Prostate gland (tissue), 2 donors: ENCODE data around the gene MAP7D3. TPM values are rescaled to one million over a fixed set of nuclear protein-coding genes. Genes with fewer than 3 reads are reported as not detected.

Experiments
- DNase-seq: peaks from one replicate; pipeline ENCODE4 v3.0.0-alpha.2; 2019; ENCODE audit warnings: low spot score
- H3K27ac ChIP-seq, 2 donors: fragments of 200-600 bp; sonication (generic); 2 replicates each; pipeline ENCODE4 v1.5.1; 2017 to 2019
- H3K27me3 ChIP-seq: fragments of 200-600 bp; sonication (generic); replicated peaks from 2 replicates; pipeline ENCODE4 v1.5.1; 2019; ENCODE audit not compliant: insufficient read depth
- H3K36me3 ChIP-seq, 2 donors: fragments of 200-600 bp; sonication (generic); 1 replicate in 1 of 2; 2 replicates in 1 of 2; pipeline versions ENCODE4 v1.5.1 to v1.8.1; 2017 to 2019
- H3K4me1 ChIP-seq: fragments of 200-600 bp; sonication (generic); replicated peaks from 2 replicates; pipeline ENCODE4 v1.5.1; 2019
- H3K4me3 ChIP-seq, 2 donors: fragments of 200-600 bp; sonication (generic); 2 replicates each; pipeline ENCODE4 v1.5.1; 2017 to 2019
- H3K9me3 ChIP-seq: fragments of 200-600 bp; sonication (generic); 2 replicates; pipeline ENCODE4 v1.5.1; 2017
- POLR2A ChIP-seq: fragments of 450-650 bp; IDR thresholded peaks from one replicate; pipeline ENCODE4 v1.6.1; 2016; ENCODE audit warnings: antibody characterized with exemption, mild to moderate bottlenecking
- POLR2AphosphoS5 ChIP-seq: sonication (generic); formaldehyde crosslinking; IDR thresholded peaks from one replicate; pipeline ENCODE4 v1.6.1; 2017; ENCODE audit warnings: antibody characterized with exemption
- WGBS: methylation state at CpG from one replicate; pipeline ENCODE4 v1.1.5; 2018; 5-methylcytosine and 5-hydroxymethylcytosine counted together
- intact Hi-C: fragments of 100-400 bp; cut with DNase I; formaldehyde crosslinking; loops from one replicate; pipeline ENCODE4 v1.14.2; 2022
- total RNA-seq, 2 donors: library from RNA; depleted of rRNA; stranded (reverse); fragments of >200 nt; gene quantifications; one replicate each; pipeline ENCODE4 v1.1.0, GENCODE V29; 2016
- TF ChIP-seq, protein P1 (sequence below), 4 experiments: fragments of 200-600 bp in 2 of 4; fragments of 450-650 bp in 2 of 4; sonication (generic) in 2 of 4; IDR thresholded peaks; 1 replicate in 3 of 4; 2 replicates in 1 of 4; pipeline ENCODE4 v1.5.1; 2016 to 2019; ENCODE audit warnings: antibody characterized with exemption in 4 of 4, mild to moderate bottlenecking in 2 of 4, moderate library complexity in 2 of 4

The MAP7D3 gene
- total RNA-seq, 2 donors from 2014 or later, result 6.1 to 22.8 TPM

DNA sequence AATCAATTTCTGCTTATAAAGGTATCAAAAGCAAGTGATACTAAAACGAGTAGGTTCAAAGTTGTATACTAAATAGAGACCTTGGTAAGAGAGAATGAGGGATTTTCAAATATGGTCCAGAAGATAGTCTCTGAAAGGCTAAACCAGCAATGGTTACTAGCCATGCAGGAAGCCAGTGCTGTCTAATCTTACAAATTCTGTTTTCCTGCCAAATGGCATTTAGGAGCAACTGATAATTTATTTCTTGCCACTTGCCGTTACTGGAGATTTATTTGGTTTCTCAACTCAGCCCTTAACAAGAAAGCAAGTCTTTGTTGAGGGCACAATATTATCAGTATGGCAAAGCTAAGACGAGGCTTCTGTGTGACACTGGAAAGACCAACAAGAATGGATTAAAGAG lies 47.2 kb downstream of the MAP7D3 start:
- H3K4me1 ChIP-seq, result no peaks in the 10 kb centered on the region
- intact Hi-C loops, result no loop called here
- 51% methylated on average over 3 of the region's 3 CpGs for WGBS
- TF ChIP-seq POLR2A (no peak), POLR2AphosphoS5 (no peak)
- TF ChIP-seq, protein P1, sequence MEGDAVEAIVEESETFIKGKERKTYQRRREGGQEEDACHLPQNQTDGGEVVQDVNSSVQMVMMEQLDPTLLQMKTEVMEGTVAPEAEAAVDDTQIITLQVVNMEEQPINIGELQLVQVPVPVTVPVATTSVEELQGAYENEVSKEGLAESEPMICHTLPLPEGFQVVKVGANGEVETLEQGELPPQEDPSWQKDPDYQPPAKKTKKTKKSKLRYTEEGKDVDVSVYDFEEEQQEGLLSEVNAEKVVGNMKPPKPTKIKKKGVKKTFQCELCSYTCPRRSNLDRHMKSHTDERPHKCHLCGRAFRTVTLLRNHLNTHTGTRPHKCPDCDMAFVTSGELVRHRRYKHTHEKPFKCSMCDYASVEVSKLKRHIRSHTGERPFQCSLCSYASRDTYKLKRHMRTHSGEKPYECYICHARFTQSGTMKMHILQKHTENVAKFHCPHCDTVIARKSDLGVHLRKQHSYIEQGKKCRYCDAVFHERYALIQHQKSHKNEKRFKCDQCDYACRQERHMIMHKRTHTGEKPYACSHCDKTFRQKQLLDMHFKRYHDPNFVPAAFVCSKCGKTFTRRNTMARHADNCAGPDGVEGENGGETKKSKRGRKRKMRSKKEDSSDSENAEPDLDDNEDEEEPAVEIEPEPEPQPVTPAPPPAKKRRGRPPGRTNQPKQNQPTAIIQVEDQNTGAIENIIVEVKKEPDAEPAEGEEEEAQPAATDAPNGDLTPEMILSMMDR (IDR thresholded peaks at IDR 0.05), result no peak
- H3K4me3 ChIP-seq, result no peak overlapping the region
- DNase-seq, result no peak
- no peaks in the 10 kb centered on the region for H3K36me3 ChIP-seq
- no peak overlapping the region for H3K27ac ChIP-seq
- H3K9me3 ChIP-seq, result no peaks in the 10 kb centered on the region
- no peaks in the 10 kb centered on the region for H3K27me3 ChIP-seq

DNA sequence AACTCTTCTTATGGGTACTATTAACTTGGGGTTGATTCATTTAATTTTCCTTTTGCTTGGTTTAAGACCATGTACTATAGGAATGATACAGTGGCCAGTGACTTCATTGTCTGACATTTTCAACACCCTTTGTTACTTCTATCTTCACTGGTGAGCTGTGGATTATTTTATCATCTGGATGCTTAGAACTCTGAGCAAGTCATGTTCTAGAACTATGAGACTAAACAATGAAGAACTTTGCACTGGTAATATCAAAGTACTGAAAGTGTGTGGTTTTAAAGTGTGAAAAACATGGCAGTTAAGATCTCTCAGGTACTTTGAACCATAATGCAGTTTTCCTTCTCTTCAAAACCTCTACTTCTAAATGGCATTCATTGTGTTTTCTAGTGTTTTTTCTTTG lies 47.8 kb downstream of the MAP7D3 start:
- TF ChIP-seq POLR2A, result no peak
- TF ChIP-seq POLR2AphosphoS5, result no peak
- TF ChIP-seq, protein P1 (IDR thresholded peaks at IDR 0.05), result no peak
- intact Hi-C loops, result no loop called here
- no peak overlapping the region for H3K27ac ChIP-seq
- no peak overlapping the region for H3K4me3 ChIP-seq
- no peaks in the 10 kb centered on the region for H3K36me3 ChIP-seq
- no peak for DNase-seq
- H3K4me1 ChIP-seq, result no peaks in the 10 kb centered on the region
- no peaks in the 10 kb centered on the region for H3K9me3 ChIP-seq
- no peaks in the 10 kb centered on the region for H3K27me3 ChIP-seq

DNA sequence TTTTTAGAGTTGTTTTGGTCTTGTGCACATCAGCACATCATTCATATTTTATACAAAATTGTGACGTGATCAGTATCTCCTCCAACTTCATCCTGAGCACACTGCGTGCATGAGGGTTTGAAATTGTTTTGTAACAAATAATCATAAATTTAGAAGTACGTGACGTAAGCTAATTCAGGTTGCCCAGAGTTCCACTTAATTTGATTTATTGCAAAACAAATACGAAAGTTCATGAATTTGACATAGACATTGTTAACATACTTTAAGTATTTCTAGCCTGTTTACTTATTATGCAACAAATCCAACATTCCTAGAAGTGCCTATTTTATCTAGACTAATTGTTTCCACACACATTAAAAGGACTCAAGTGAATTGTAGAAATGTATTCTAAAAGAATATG lies 48.3 kb downstream of the MAP7D3 start:
- no peaks in the 10 kb centered on the region for H3K36me3 ChIP-seq
- no peak overlapping the region for H3K4me3 ChIP-seq
- DNase-seq, result no peak
- H3K9me3 ChIP-seq, result no peaks in the 10 kb centered on the region
- TF ChIP-seq POLR2A, result no peak
- TF ChIP-seq POLR2AphosphoS5, result no peak
- TF ChIP-seq, protein P1 (IDR thresholded peaks at IDR 0.05), result no peak
- intact Hi-C loops, result no loop called here
- H3K4me1 ChIP-seq, result no peaks in the 10 kb centered on the region
- WGBS, result 14% methylated on average over 5 of the region's 5 CpGs
- H3K27ac ChIP-seq, result no peak overlapping the region
- H3K27me3 ChIP-seq, result no peaks in the 10 kb centered on the region

DNA sequence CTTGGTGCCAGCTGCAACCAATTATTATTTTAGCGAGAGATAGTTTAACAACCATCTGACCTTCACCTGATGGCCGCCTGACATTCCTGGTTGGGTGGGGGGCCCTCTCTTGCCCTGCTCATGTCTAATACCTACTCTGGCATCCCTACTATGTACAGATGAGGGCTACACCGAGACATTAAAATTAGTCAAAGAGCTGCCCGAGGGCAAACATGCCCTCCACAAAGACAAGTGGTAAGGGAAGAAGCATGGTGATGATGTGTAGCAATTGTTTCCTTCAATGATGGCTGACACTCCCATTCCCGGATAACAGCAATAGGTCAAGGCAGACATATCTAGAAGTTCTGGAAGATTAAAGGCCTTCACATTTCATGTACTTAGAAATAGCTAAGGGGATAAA lies 49.6 kb downstream of the MAP7D3 start:
- Histone ChIP-seq H3K4me3 (no peak overlapping the region), H3K36me3 (no peaks in the 10 kb centered on the region), H3K27me3 (no peaks in the 10 kb centered on the region), H3K4me1 (no peaks in the 10 kb centered on the region), H3K27ac (no peak overlapping the region), H3K9me3 (no peaks in the 10 kb centered on the region)
- TF ChIP-seq, protein P1 (IDR thresholded peaks at IDR 0.05), result no peak
- TF ChIP-seq POLR2A (no peak), POLR2AphosphoS5 (no peak)
- DNase-seq, result no peak
- intact Hi-C loops, result no loop called here
- WGBS, result 71% methylated on average over 5 of the region's 5 CpGs

DNA sequence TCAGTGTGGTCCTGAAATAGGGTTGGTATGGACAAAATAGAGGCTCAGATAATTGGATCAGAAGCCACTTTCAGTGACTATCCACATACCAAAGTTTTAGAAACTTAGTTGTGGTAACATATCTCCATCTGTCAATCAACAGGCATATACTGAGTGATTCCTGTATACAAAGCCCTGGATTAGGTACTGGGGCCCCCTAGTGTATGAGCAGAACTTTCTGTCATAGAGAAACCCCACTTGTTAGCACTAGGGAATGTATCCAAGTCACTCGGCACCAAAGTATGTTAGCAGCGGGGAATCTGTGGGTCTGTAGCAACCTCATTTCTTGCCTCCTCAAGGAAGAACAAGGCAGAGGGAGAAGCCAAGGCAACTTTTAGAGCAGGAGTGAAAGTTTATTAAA lies 50.7 kb downstream of the MAP7D3 start:
- no peak for TF ChIP-seq POLR2AphosphoS5
- TF ChIP-seq POLR2A, result no peak
- TF ChIP-seq, protein P1 (IDR thresholded peaks at IDR 0.05), result no peak
- no peak for DNase-seq
- Histone ChIP-seq H3K4me1 (no peaks in the 10 kb centered on the region), H3K36me3 (no peaks in the 10 kb centered on the region), H3K9me3 (no peaks in the 10 kb centered on the region), H3K27ac (no peak overlapping the region), H3K27me3 (no peaks in the 10 kb centered on the region), H3K4me3 (no peak overlapping the region)
- WGBS, result 93% methylated on average over 2 of the region's 2 CpGs
- intact Hi-C loops, result no loop called here
